GM12874 (cell line): Measurements from ENCODE around the gene NKAPL.

ENCODE experiments used
- TF ChIP-seq, protein P1 (sequence below): IDR thresholded peaks from 2 replicates; pipeline ENCODE4 v1.5.1; 2011; ENCODE audit warnings: low read depth, mild to moderate bottlenecking, control low read depth, low read length, moderate library complexity; ENCODE audit not compliant: insufficient read depth

The NKAPL gene

GRCh38 chr6:28282926-28283325 lies 23.8 kb downstream of the NKAPL start:
- TF ChIP-seq, protein P1, sequence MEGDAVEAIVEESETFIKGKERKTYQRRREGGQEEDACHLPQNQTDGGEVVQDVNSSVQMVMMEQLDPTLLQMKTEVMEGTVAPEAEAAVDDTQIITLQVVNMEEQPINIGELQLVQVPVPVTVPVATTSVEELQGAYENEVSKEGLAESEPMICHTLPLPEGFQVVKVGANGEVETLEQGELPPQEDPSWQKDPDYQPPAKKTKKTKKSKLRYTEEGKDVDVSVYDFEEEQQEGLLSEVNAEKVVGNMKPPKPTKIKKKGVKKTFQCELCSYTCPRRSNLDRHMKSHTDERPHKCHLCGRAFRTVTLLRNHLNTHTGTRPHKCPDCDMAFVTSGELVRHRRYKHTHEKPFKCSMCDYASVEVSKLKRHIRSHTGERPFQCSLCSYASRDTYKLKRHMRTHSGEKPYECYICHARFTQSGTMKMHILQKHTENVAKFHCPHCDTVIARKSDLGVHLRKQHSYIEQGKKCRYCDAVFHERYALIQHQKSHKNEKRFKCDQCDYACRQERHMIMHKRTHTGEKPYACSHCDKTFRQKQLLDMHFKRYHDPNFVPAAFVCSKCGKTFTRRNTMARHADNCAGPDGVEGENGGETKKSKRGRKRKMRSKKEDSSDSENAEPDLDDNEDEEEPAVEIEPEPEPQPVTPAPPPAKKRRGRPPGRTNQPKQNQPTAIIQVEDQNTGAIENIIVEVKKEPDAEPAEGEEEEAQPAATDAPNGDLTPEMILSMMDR = no peak

DNA sequence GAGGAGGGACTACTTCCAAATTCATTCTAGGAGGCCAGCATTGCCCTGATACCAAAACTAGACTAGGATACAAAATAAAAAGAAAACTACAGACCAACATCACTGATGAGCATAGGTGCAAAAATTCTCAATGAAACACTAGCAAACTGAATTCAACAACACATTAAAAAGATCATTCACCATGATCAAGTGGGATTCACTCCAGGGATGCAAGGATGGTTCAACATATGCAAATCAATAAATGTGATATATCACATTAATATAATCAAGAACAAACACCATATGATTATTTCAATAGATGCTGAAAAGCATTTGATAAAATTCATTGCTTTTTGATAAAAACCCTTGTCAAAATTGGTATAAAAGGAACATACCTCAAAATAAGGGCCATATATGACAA lies 32.5 kb downstream of the NKAPL start:
- TF ChIP-seq, protein P1 = no peak

GRCh38 chr6:28295326-28295725 lies 36.2 kb downstream of the NKAPL start:
- TF ChIP-seq, protein P1 = no peak

DNA sequence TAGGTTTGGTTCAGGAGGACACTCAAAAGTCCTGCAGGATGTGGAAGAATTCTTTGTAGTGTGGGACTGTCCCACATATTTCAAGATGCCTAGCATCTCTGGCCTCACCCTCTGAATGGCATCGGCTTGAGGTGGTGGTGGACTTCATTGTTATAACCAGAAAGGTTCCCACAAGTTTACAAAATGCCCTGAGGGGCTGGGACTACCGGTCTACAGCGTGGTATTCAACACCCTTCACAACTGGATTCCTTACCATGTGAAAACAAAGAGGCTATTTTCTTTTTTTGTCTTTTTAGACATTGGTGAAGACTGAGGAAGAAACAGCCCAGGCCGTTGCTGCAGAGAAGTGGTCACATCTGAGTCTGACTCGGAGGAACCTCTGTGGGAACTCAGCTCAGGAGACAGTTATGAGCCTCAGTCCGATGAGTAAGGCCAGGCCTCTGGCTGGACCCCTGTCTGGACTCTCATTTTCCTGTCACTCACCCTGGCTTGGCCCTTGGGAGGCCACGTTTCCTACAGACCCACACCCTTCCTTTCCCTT lies 37.5 kb downstream of the NKAPL start:
- TF ChIP-seq, protein P1 = no peak

DNA sequence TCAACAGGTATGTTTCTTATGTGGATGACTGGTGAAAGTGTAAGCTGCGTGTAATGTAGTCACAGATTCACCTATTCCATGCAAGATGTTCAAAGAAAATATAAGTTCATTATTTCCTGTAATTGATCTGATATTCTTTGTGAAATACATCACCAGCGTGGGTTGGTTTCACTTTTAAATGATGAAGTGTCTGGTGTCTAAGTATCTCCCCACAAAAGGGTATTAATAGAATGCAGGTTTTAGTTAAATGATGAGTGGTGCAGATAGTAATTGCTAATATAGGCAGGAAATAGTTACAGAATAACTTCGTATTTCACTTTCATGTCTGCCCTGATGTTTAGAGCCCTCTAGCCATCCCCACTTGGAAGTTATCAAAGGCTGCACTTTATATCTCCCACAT lies 44.5 kb downstream of the NKAPL start:
- TF ChIP-seq, protein P1 = no peak
